ENCODE measurements around the gene OLFM1. TPM values are rescaled to one million over a fixed set of nuclear protein-coding genes. Genes with fewer than 3 reads are reported as not detected.

Gene OLFM1
- polyA plus RNA-seq, 1 donor (not counting 4 experiments of a cell fraction or from before 2014, with no cell fraction given), result 0.25 TPM

- FAIRE-seq (no peak), DNase-seq (ENCODE audit: low read depth, low spot score) (no peak)
- Histone ChIP-seq H3K79me2 (ENCODE audit: control insufficient read depth, insufficient read depth, low read length) (no peaks in the 10 kb centered on the region), H3K4me3 (ENCODE audit: control insufficient read depth in 2 of 3, extremely low read depth in 1 of 3, insufficient read depth in 2 of 3, low read depth in 1 of 3, low read length in 3 of 3) (no peak overlapping the region), H3K27me3 (ENCODE audit: control insufficient read depth, extremely low read depth, insufficient read depth, low read length) (peaks cover 23% of the 10 kb centered on the region), H3K9me1 (ENCODE audit: control insufficient read depth, extremely low read depth, insufficient read depth, low read length) (no peaks in the 10 kb centered on the region), H3K27ac (ENCODE audit: control insufficient read depth, insufficient read depth, low read length) (no peak overlapping the region), H2AFZ (ENCODE audit: control insufficient read depth, low read length) (no peak overlapping the region), H3K9ac (ENCODE audit: control insufficient read depth, extremely low read depth, insufficient read depth, low read length) (no peak overlapping the region), H3K4me2 (ENCODE audit: control insufficient read depth, extremely low read depth, insufficient read depth, low read depth, low read length) (no peak overlapping the region), H3K9me3 (ENCODE audit: control insufficient read depth, low read depth, low read length) (no peaks in the 10 kb centered on the region), H4K20me1 (ENCODE audit: control insufficient read depth, extremely low read depth, insufficient read depth, low read length) (no peaks in the 10 kb centered on the region), H3K4me1 (ENCODE audit: control insufficient read depth, extremely low read depth, insufficient read depth, low read length) (no peaks in the 10 kb centered on the region), H3K36me3 (ENCODE audit: control insufficient read depth in 2 of 2, extremely low read depth in 1 of 2, insufficient read depth in 2 of 2, low read length in 2 of 2) (no peaks in the 10 kb centered on the region)
- TF ChIP-seq CTCF (optimal IDR thresholded peaks at IDR 0.05 in 1 of 3, IDR thresholded peaks at IDR 0.05 in 1 of 3, conservative IDR thresholded peaks at IDR 0.05 in 1 of 3; ENCODE audit: extremely low read depth in 1 of 3, insufficient read depth in 2 of 3, low read length in 3 of 3), result no peak
- no peak for TF ChIP-seq EZH2 (IDR thresholded peaks at IDR 0.05; ENCODE audit: low read length)
- dilution Hi-C loops (cut with MboI; ENCODE audit: extremely low pct_ligation_motif_present, low sequenced_read_pairs), result loop anchor here (10.0 kb wide), 1 partner anchor 322 kb away; no protein-coding TSS in a partner anchor
Observed at GRCh38 chr9:135093111-135093510, 5.6 kb downstream of the OLFM1 start.

DNA sequence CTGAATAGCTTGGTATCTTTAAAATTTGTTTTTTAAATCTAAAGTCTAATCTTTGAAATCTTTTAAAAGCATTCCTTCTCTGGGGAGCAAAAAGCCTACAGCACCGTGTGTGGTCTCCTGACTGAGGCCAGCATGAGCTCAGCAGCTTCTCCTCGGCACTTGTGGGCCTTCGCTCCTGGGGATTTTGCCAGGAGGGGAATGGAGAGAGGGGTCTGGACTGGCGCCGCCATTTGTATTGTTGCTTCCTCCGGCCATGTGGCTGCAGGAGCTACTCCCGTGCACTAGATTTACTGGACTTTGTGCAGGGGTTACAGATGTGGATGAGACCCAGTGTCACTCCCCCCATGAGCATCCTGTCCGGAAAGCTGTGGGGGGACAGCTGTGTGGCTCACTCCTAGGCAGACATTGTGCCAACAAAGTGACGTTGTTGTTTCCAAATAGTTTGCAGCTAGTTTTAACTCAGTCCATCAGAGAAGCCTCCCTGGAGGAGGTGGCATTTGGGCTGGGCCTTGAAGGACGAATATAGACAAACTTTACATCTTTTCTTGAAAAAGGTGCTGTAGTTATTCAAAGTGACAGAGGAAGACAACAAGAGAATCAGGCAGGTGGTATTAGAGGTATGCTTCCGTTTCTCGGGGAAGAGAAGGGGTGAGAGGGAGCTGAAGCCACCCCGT lies 6.6 kb downstream of the OLFM1 start:
- TF ChIP-seq CTCF (optimal IDR thresholded peaks at IDR 0.05 in 1 of 3, IDR thresholded peaks at IDR 0.05 in 1 of 3, conservative IDR thresholded peaks at IDR 0.05 in 1 of 3; ENCODE audit: extremely low read depth in 1 of 3, insufficient read depth in 2 of 3, low read length in 3 of 3) (no peak), EZH2 (IDR thresholded peaks at IDR 0.05; ENCODE audit: low read length) (no peak)
- FAIRE-seq (no peak), DNase-seq (ENCODE audit: low read depth, low spot score) (no peak)
- Histone ChIP-seq H3K4me3 (ENCODE audit: control insufficient read depth in 2 of 3, extremely low read depth in 1 of 3, insufficient read depth in 2 of 3, low read depth in 1 of 3, low read length in 3 of 3) (no peak overlapping the region), H3K79me2 (ENCODE audit: control insufficient read depth, insufficient read depth, low read length) (no peaks in the 10 kb centered on the region), H3K36me3 (ENCODE audit: control insufficient read depth in 2 of 2, extremely low read depth in 1 of 2, insufficient read depth in 2 of 2, low read length in 2 of 2) (no peaks in the 10 kb centered on the region), H3K4me2 (ENCODE audit: control insufficient read depth, extremely low read depth, insufficient read depth, low read depth, low read length) (no peak overlapping the region), H2AFZ (ENCODE audit: control insufficient read depth, low read length) (no peak overlapping the region), H3K9me3 (ENCODE audit: control insufficient read depth, low read depth, low read length) (no peaks in the 10 kb centered on the region), H3K9ac (ENCODE audit: control insufficient read depth, extremely low read depth, insufficient read depth, low read length) (no peak overlapping the region), H3K27me3 (ENCODE audit: control insufficient read depth, extremely low read depth, insufficient read depth, low read length) (peaks cover 14% of the 10 kb centered on the region), H3K4me1 (ENCODE audit: control insufficient read depth, extremely low read depth, insufficient read depth, low read length) (no peaks in the 10 kb centered on the region), H3K27ac (ENCODE audit: control insufficient read depth, insufficient read depth, low read length) (no peak overlapping the region), H3K9me1 (ENCODE audit: control insufficient read depth, extremely low read depth, insufficient read depth, low read length) (no peaks in the 10 kb centered on the region), H4K20me1 (ENCODE audit: control insufficient read depth, extremely low read depth, insufficient read depth, low read length) (no peaks in the 10 kb centered on the region)
- dilution Hi-C loops (cut with MboI; ENCODE audit: extremely low pct_ligation_motif_present, low sequenced_read_pairs), result loop anchor here (10.0 kb wide), 1 partner anchor 321 kb away; no protein-coding TSS in a partner anchor

Data from keratinocyte (primary cell).